Measurements from ENCODE around the gene UGT1A10.

- no peak for TF ChIP-seq CTCF (IDR thresholded peaks at IDR 0.05; ENCODE audit: insufficient read depth, low read length)
- TF ChIP-seq GABPA (IDR thresholded peaks at IDR 0.05; ENCODE audit: low read depth), result no peak
- no peak for TF ChIP-seq POLR2AphosphoS5 (IDR thresholded peaks at IDR 0.05; ENCODE audit: low read depth)
These were observed 47.8 kb upstream of the UGT1A10 start for GRCh38 chr2:233588400-233588799.

All from HL-60 (cell line).